ENCODE results near the gene ZRANB2. TPM values are rescaled to one million over a fixed set of nuclear protein-coding genes. Genes with fewer than 3 reads are reported as not detected.
A peak's percentile ranks its signal among the peaks of the same experiment; 100 is the strongest.

Gene ZRANB2, protein sequence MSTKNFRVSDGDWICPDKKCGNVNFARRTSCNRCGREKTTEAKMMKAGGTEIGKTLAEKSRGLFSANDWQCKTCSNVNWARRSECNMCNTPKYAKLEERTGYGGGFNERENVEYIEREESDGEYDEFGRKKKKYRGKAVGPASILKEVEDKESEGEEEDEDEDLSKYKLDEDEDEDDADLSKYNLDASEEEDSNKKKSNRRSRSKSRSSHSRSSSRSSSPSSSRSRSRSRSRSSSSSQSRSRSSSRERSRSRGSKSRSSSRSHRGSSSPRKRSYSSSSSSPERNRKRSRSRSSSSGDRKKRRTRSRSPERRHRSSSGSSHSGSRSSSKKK
- total RNA-seq (2014; rRNA removed; shearing (Covaris generic)): 75.9 and 82.1 TPM in 2 replicates
- total RNA-seq (2022): 171 and 190 TPM in 2 replicates
- percentile 99 among the genes with signal in this experiment for Bru-seq, nascent RNA
- percentile 98 among the genes with signal in this experiment for BruChase-seq, experiment 1, labeled RNA remaining after a 6-hour chase
- percentile 99 among the genes with signal in this experiment for BruChase-seq, experiment 2, labeled RNA remaining after a 2-hour chase
- long read RNA-seq, transcript ZRANB2-201 (11 exons, 2,821 nt): major isoform, 83 of 303 reads
- long read RNA-seq, transcript ZRANB2-202 (10 exons, 3,078 nt): minor isoform, 61 of 303 reads
- long read RNA-seq, transcript ZRANB2-204 (2 exons, 3,677 nt): minor isoform, 5 of 303 reads
- long read RNA-seq, partial matches to known transcripts: 28 of 303 reads
- long read RNA-seq, other reads (novel, unspliced or antisense): 126 of 303 reads

- H3K79me2 ChIP-seq (ENCODE audit: insufficient read depth, low read depth, low read length): peaks cover 49% of the 10 kb centered on the region
- peak within 1 kb of the TSS; percentile 76; the same call in 1 of the 2 replicates for H2AFZ ChIP-seq (ENCODE audit: low read length)
- POLR2A ChIA-PET: interaction anchor here (0.6 to 2.2 kb wide), 13 partner anchors 8 to 980 kb away, joined by 3 to 6 read pairs (median 3); no protein-coding TSS in a partner anchor
- H3K27ac ChIP-seq (ENCODE audit: low read depth, low read length, poor library complexity, severe bottlenecking): peak within 1 kb of the TSS; percentile 62
- DNase-seq (ENCODE audit: low spot score): peak; percentile 98
- peaks cover 24% of the 10 kb centered on the region for H4K20me1 ChIP-seq (ENCODE audit: insufficient read depth, low read length)
- H3K4me1 ChIP-seq (ENCODE audit: insufficient read depth, low read length, poor library complexity, severe bottlenecking): peaks cover 19% of the 10 kb centered on the region
- no TSS peak for BruUV-seq (replicated peaks)
- CTCF ChIA-PET (ENCODE audit: unreplicated experiment): no interaction called here
- intact Hi-C loops (cut with micrococcal nuclease; ENCODE audit: unreplicated experiment): loop anchor here (1.0 to 10.0 kb wide), 3 partner anchors 88 to 876 kb away; partner anchors contain the start of genes CTH and LRRC40
- peaks cover 31% of the 10 kb centered on the region for H3K36me3 ChIP-seq (ENCODE audit: insufficient read depth, low read length)
- no peak for TF ChIP-seq EZH2phosphoT487 (IDR thresholded peaks at IDR 0.05; ENCODE audit: borderline replicate concordance, low read depth, low read length)
- TF ChIP-seq CTCF (conservative IDR thresholded peaks at IDR 0.05; ENCODE audit: low read length): peak; percentile 82
- no peaks in the 10 kb centered on the region for H3K9me2 ChIP-seq (ENCODE audit: insufficient read depth, low read length)
- H3K9me3 ChIP-seq (ENCODE audit: low read length): no peaks in the 10 kb centered on the region
- H3K4me3 ChIP-seq (ENCODE audit: low read depth, low read length, poor library complexity, severe bottlenecking): peak within 1 kb of the TSS; percentile 92
- H3K4me2 ChIP-seq (ENCODE audit: low read length): peak within 1 kb of the TSS; percentile 83
Observed at GRCh38 chr1:71080739-71081696, at the start of gene ZRANB2. Gene ZRANB2 (minus strand): TSS chr1:71081035. CDS start chr1:71080995, 40 bp downstream.

DNA sequence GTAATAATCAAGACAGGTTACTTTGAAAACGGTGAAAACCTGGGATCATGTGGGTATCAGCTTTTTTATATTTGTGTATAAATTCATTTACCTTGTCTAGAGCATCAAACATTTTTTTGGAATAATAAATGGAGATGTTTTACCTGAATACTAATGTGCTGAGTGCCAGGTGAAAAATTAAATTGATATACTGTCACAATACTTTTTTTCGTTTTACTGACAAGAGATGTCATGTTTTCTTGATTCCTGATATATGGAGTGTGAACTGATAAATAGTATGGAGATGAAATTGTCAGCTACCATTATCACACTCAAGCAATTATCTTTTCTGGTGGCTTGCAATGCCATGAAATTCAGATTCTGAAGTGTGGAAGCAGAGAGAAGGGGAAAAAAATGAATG lies 47.2 kb upstream of the ZRANB2 start:
- intact Hi-C loops (cut with micrococcal nuclease; ENCODE audit: unreplicated experiment): no loop called here
- ChIA-PET CTCF (ENCODE audit: unreplicated experiment) (no interaction called here), POLR2A (no interaction called here)
- Histone ChIP-seq H3K9me2 (ENCODE audit: insufficient read depth, low read length) (no peaks in the 10 kb centered on the region), H3K4me2 (ENCODE audit: low read length) (no peak overlapping the region), H2AFZ (ENCODE audit: low read length) (no peak overlapping the region), H3K4me1 (ENCODE audit: insufficient read depth, low read length, poor library complexity, severe bottlenecking) (no peaks in the 10 kb centered on the region), H3K4me3 (ENCODE audit: low read depth, low read length, poor library complexity, severe bottlenecking) (no peak overlapping the region), H3K36me3 (ENCODE audit: insufficient read depth, low read length) (no peaks in the 10 kb centered on the region), H3K79me2 (ENCODE audit: insufficient read depth, low read depth, low read length) (no peaks in the 10 kb centered on the region), H3K27ac (ENCODE audit: low read depth, low read length, poor library complexity, severe bottlenecking) (no peak overlapping the region), H4K20me1 (ENCODE audit: insufficient read depth, low read length) (no peaks in the 10 kb centered on the region), H3K9me3 (ENCODE audit: low read length) (no peaks in the 10 kb centered on the region; the same call in 1 of the 2 replicates)
- TF ChIP-seq EZH2phosphoT487 (IDR thresholded peaks at IDR 0.05; ENCODE audit: borderline replicate concordance, low read depth, low read length): no peak
- no peak for TF ChIP-seq CTCF (conservative IDR thresholded peaks at IDR 0.05; ENCODE audit: low read length)
- DNase-seq (ENCODE audit: low spot score): no peak
- no TSS peak for BruUV-seq (replicated peaks)
